Fibroblast of the aortic adventitia (primary cell): ENCODE measurements around the gene CACNA1D. TPM values are rescaled to one million over a fixed set of nuclear protein-coding genes. Genes with fewer than 3 reads are reported as not detected.

Experiments
- DNase-seq: peaks from one replicate; pipeline ENCODE4 v3.0.0-alpha.2; 2010; ENCODE audit warnings: low read depth
- H3K4me3 ChIP-seq: 2 replicates; pipeline ENCODE4 v1.5.1; 2011; ENCODE audit warnings: low read depth, mild to moderate bottlenecking, control low read depth, low read length, moderate library complexity
- CTCF ChIP-seq: IDR thresholded peaks from 2 replicates; pipeline ENCODE4 v1.5.1; 2011; ENCODE audit warnings: mild to moderate bottlenecking, low read length, control low read depth, inconsistent platforms; ENCODE audit not compliant: insufficient read depth
- total RNA-seq: library from RNA; depleted of rRNA; stranded (reverse); fragments of >200 nt; gene quantifications from 2 replicates; pipeline ENCODE4 v1.2.3, GENCODE V29; 2012; ENCODE audit warnings: low replicate concordance

The CACNA1D gene
- total RNA-seq, 1 donor: 1.9 TPM

GRCh38 chr3:53671961-53672299 lies 177.5 kb downstream of the CACNA1D start:
- TF ChIP-seq CTCF: no peak
- H3K4me3 ChIP-seq: no peak overlapping the region
- no peak for DNase-seq

GRCh38 chr3:53672981-53673380 lies 178.6 kb downstream of the CACNA1D start:
- DNase-seq: peak; percentile 1
- no peak overlapping the region for H3K4me3 ChIP-seq
- no peak for TF ChIP-seq CTCF

GRCh38 chr3:53673722-53674350 lies 179.4 kb downstream of the CACNA1D start:
- H3K4me3 ChIP-seq: no peak overlapping the region
- no peak for DNase-seq
- TF ChIP-seq CTCF: no peak

- DNase-seq: no peak
- TF ChIP-seq CTCF: no peak
- H3K4me3 ChIP-seq: no peak overlapping the region
These were observed 180.2 kb downstream of the CACNA1D start for GRCh38 chr3:53674582-53674981.

GRCh38 chr3:53675022-53675697 lies 180.7 kb downstream of the CACNA1D start:
- no peak overlapping the region for H3K4me3 ChIP-seq
- TF ChIP-seq CTCF: no peak
- no peak for DNase-seq

GRCh38 chr3:53675942-53676341 lies 181.5 kb downstream of the CACNA1D start:
- H3K4me3 ChIP-seq: no peak overlapping the region
- no peak for TF ChIP-seq CTCF
- DNase-seq: no peak
